Urinary bladder (tissue), 4 donors: ENCODE data around the gene TRIM58. TPM values are rescaled to one million over a fixed set of nuclear protein-coding genes. Genes with fewer than 3 reads are reported as not detected.

Experiments used
- DNase-seq: peaks from one replicate; pipeline ENCODE4 v3.0.0-alpha.2; 2015; ENCODE audit errors: extremely low spot score
- H3K27ac ChIP-seq: one replicate; pipeline ENCODE4 v1.5.1; 2013; ENCODE audit warnings: low read depth, mild to moderate bottlenecking, moderate library complexity
- H3K36me3 ChIP-seq: one replicate; pipeline ENCODE4 v1.6.1; 2013; ENCODE audit warnings: mild to moderate bottlenecking, moderate library complexity; ENCODE audit not compliant: insufficient read depth
- H3K4me1 ChIP-seq: one replicate; pipeline ENCODE4 v1.6.1; 2013; ENCODE audit warnings: mild to moderate bottlenecking, moderate library complexity; ENCODE audit not compliant: insufficient read depth
- H3K4me3 ChIP-seq: one replicate; pipeline ENCODE4 v1.5.1; 2013; ENCODE audit warnings: low read depth, low read length
- WGBS: extraction: QIAGEN DNeasy Blood & Tissue Kit; methylation state at CpG from one replicate; pipeline ENCODE4 v1.1.7; 2013; 5-methylcytosine and 5-hydroxymethylcytosine counted together
- polyA plus RNA-seq: library from polyadenylated mRNA; stranded (reverse); fragments of 200-250 nt; gene quantifications from one replicate; pipeline ENCODE4 v1.2.3, GENCODE V29; 2013
- total RNA-seq: library from RNA; depleted of rRNA; stranded (reverse); fragments of >200 nt; gene quantifications from one replicate; pipeline ENCODE4 v1.2.3, GENCODE V29; 2014
- donor health status: healthy with polysubstance abuse.
- donor health status: healthy.

Gene TRIM58
- 3.1 TPM for total RNA-seq
- 0.43 TPM for polyA plus RNA-seq

GRCh38 chr1:247857069-247857984, at the start of gene TRIM58:
TRIM58 (plus strand) TSS chr1:247857187; CDS start chr1:247857247, 60 bp downstream.
- Histone ChIP-seq H3K27ac (no peak within 1 kb of the TSS), H3K4me1 (no peaks in the 10 kb centered on the region), H3K36me3 (no peaks in the 10 kb centered on the region), H3K4me3 (peak within 1 kb of the TSS; percentile 14)
- peak; percentile 2 for DNase-seq
- WGBS: 1% methylated on average over 109 of the region's 109 CpGs

- no peaks in the 10 kb centered on the region for H3K4me1 ChIP-seq
- H3K36me3 ChIP-seq: no peaks in the 10 kb centered on the region
- 52% methylated on average over 2 of the region's 2 CpGs for WGBS
- H3K27ac ChIP-seq: no peak overlapping the region
- H3K4me3 ChIP-seq: no peak overlapping the region
- no peak for DNase-seq
Observed at GRCh38 chr1:247812637-247813036, 44.4 kb upstream of the TRIM58 start.

- DNase-seq: no peak
- Histone ChIP-seq H3K36me3 (no peaks in the 10 kb centered on the region), H3K4me1 (no peaks in the 10 kb centered on the region), H3K4me3 (no peak overlapping the region), H3K27ac (no peak overlapping the region)
- WGBS: 25% methylated on average over 2 of the region's 2 CpGs
Observed at GRCh38 chr1:247822060-247822459, 34.9 kb upstream of the TRIM58 start.

- WGBS: 54% methylated on average over 6 of the region's 6 CpGs
- Histone ChIP-seq H3K27ac (no peak within 1 kb of the TSS), H3K36me3 (no peaks in the 10 kb centered on the region), H3K4me1 (no peaks in the 10 kb centered on the region), H3K4me3 (no peak within 1 kb of the TSS)
- DNase-seq: no peak
Observed at GRCh38 chr1:247824023-247824422, 33.0 kb upstream of the TRIM58 start, which contains the start of gene OR14A16. OR14A16 (minus strand) TSS chr1:247824119; CDS start chr1:247815729, 8,390 bp downstream.

DNA sequence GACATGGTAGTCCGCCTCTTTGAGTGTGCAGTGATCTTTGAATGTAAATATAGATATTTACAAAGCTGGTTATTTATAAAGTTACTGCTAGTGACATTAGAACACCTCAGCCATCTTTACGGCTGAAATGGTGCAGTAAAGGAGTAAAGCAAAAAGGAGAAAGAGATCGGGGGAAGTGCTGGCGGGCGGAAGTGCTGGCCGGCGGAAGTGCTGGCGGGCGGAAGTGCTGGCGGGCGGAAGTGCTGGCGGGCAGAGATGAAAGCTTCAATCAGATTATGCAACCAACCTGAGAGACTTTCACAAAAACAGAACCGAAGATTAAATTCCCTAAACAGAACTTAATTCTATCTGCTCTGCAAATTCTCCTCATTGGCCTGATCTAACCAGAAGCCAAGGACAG, 31.6 kb upstream of the TRIM58 start:
- no peaks in the 10 kb centered on the region for H3K36me3 ChIP-seq
- H3K27ac ChIP-seq: no peak overlapping the region
- WGBS: 83% methylated on average over 13 of the region's 13 CpGs
- no peak overlapping the region for H3K4me3 ChIP-seq
- DNase-seq: no peak
- no peaks in the 10 kb centered on the region for H3K4me1 ChIP-seq

DNA sequence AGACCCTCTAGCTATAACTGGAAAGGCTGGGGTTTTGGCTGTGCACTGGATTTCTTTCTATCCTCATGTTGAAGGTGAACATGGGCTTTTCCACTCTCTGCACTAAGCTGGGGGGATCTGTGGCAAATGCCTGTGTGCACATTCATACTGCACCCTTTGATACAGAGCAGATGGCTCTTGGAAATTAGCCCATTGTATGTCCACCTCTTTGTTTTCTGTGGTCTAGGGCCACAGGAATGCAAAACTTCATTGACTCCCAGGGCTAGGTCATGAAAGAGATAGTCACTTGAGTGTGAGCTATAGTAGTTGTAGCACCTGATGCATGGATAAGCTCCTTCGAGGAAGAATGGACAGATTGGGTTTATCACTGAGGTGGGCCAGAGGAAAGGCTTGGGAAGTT, 27.3 kb upstream of the TRIM58 start:
- 63% methylated on average over 1 of the region's 1 CpG for WGBS
- no peak for DNase-seq
- Histone ChIP-seq H3K4me3 (no peak overlapping the region), H3K36me3 (no peaks in the 10 kb centered on the region), H3K27ac (no peak overlapping the region), H3K4me1 (no peaks in the 10 kb centered on the region)

GRCh38 chr1:247833601-247834000, 23.4 kb upstream of the TRIM58 start:
- 74% methylated on average over 6 of the region's 6 CpGs for WGBS
- H3K36me3 ChIP-seq: no peaks in the 10 kb centered on the region
- no peak overlapping the region for H3K4me3 ChIP-seq
- no peak for DNase-seq
- no peak overlapping the region for H3K27ac ChIP-seq
- H3K4me1 ChIP-seq: no peaks in the 10 kb centered on the region

DNA sequence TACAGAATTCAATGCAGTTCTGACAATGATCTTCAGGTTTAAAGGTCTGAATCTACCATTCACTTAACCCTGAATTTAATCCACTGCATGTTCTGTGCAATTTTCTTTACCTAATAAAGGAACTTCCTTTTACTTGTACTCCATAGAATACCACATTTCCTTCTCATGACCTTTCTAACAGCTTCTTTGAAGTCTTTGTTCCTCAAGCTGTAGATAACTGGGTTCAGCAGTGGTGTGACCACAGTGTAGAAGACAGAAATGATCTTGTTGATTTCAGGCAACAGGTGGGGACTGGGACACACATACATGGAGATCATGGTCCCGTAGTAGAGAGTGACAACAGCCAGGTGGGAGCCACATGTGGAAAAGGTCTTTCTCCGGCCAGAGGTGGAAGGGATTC, 16.2 kb upstream of the TRIM58 start:
- Histone ChIP-seq H3K4me1 (no peaks in the 10 kb centered on the region), H3K36me3 (no peaks in the 10 kb centered on the region), H3K4me3 (no peak overlapping the region), H3K27ac (no peak overlapping the region)
- DNase-seq: no peak
- 86% methylated on average over 2 of the region's 2 CpGs for WGBS

- Histone ChIP-seq H3K27ac (no peak within 1 kb of the TSS), H3K4me1 (no peaks in the 10 kb centered on the region), H3K36me3 (no peaks in the 10 kb centered on the region), H3K4me3 (no peak within 1 kb of the TSS)
- 88% methylated on average over 2 of the region's 2 CpGs for WGBS
- no peak for DNase-seq
Observed at GRCh38 chr1:247841796-247842195, 15.2 kb upstream of the TRIM58 start, which contains the start of gene OR11L1. OR11L1 (minus strand) TSS chr1:247841896; CDS start chr1:247841896, 0 bp downstream.

- Histone ChIP-seq H3K27ac (no peak overlapping the region), H3K36me3 (no peaks in the 10 kb centered on the region), H3K4me3 (no peak overlapping the region), H3K4me1 (no peaks in the 10 kb centered on the region)
- no peak for DNase-seq
- 82% methylated on average over 2 of the region's 2 CpGs for WGBS
Observed at GRCh38 chr1:247843411-247843810, 13.6 kb upstream of the TRIM58 start.

DNA sequence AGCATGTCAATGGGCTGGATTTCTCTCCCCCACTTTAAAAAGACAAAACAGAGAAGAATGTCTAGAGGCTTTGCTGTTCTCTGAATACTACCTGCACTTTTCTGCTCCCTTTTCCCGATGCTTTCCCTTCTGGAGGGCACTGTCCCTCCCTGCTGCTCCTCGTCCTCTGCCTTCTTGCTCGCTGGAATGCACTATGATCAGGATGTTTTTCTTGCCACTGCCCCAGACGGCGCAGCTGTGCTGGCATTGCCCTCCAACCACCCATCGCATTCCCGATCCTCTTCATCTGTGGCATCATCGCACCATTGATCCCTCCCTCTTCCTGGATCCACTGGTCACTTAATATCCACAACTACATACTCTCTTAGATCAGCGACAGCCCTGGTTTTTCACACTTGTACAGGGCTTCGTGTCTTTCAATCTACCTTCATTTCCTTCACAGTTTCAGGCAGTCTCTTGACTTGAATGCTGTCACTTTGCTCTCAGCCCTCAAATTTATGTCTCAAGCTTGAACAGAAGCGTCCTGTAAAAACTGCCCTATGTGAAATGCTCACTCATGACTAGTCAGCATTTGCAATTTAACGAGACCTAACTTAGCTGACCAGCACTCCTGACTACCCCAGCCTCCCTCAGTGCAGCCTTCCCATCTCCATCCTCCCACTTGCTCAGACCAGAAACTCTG, 11.8 kb upstream of the TRIM58 start:
- H3K4me3 ChIP-seq: no peak overlapping the region
- H3K4me1 ChIP-seq: no peaks in the 10 kb centered on the region
- no peak overlapping the region for H3K27ac ChIP-seq
- WGBS: 67% methylated on average over 12 of the region's 12 CpGs
- no peak for DNase-seq
- no peaks in the 10 kb centered on the region for H3K36me3 ChIP-seq

- Histone ChIP-seq H3K36me3 (no peaks in the 10 kb centered on the region), H3K4me1 (no peaks in the 10 kb centered on the region), H3K4me3 (no peak overlapping the region), H3K27ac (no peak overlapping the region)
- no peak for DNase-seq
- WGBS: 58% methylated on average over 5 of the region's 5 CpGs
Observed at GRCh38 chr1:247845693-247846017, 11.3 kb upstream of the TRIM58 start.

GRCh38 chr1:247848346-247848745, 8.6 kb upstream of the TRIM58 start:
- Histone ChIP-seq H3K4me1 (no peaks in the 10 kb centered on the region), H3K36me3 (no peaks in the 10 kb centered on the region), H3K27ac (no peak overlapping the region), H3K4me3 (no peak overlapping the region)
- 75% methylated on average over 7 of the region's 7 CpGs for WGBS
- DNase-seq: no peak

DNA sequence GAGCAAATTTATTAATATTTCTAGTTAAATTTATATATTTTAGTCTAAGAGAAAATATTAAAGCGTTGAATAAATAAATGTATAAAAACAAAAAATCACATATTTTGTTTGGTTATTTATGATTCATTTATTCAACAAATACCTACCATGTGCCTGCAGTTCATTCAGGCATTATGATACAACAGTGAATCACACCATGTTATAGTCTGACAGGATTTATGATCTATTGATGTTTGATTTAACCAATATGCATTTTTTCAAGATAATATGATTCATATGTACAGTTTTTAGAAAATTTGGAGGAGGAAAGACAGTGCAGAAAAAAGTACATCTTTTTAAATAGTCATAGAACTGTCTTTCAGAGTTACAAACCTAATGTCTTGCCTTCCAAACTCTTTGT, 7.4 kb upstream of the TRIM58 start:
- DNase-seq: no peak
- Histone ChIP-seq H3K36me3 (no peaks in the 10 kb centered on the region), H3K4me3 (no peak overlapping the region), H3K27ac (no peak overlapping the region), H3K4me1 (no peaks in the 10 kb centered on the region)
- WGBS: 84% methylated on average over 1 of the region's 1 CpG
